HepG2 (cell line): ENCODE data around the gene VAMP5. TPM values are rescaled to one million over a fixed set of nuclear protein-coding genes. Genes with fewer than 3 reads are reported as not detected.

Experiments
- ATAC-seq: fragments of 200-7000 bp; cut with Tn5 transposase; 3 replicates; pipeline ENCODE4 v1.9.1; 2020; ENCODE audit warnings: mild to moderate bottlenecking, moderate library complexity
- BruUV-seq: library from RNA; stranded (reverse); fragments of 400-500 nt; replicated peaks from 2 replicates; lab custom pipeline; 2021; lab: Mats Ljungman, UMichigan
- CTCF ChIA-PET: fragments of 300-600 bp; formaldehyde crosslinking; extraction: SDS; loops from one replicate; lab custom pipeline; 2021; ENCODE audit warnings: low total read pairs, inconsistent platforms, low intra/inter-chr PET ratio; lab: Yijun Ruan, JAX
- POLR2A ChIA-PET: fragments of 350-600 bp; sonication (Branson Sonifier 250); formaldehyde crosslinking; loops from one replicate; lab custom pipeline; 2020; ENCODE audit warnings: antibody characterized with exemption, inconsistent platforms; lab: Yijun Ruan, JAX
- DNase-seq: peaks from one replicate; pipeline ENCODE4 v3.0.0-alpha.2; 2015; ENCODE audit warnings: low spot score
- FAIRE-seq: peaks from 3 replicates; lab custom pipeline; 2011; peaks lifted over from hg19 to GRCh38; lab: Jason Lieb, UNC
- H2AFZ ChIP-seq: one replicate; pipeline ENCODE4 v1.6.1; 2011; ENCODE audit warnings: low read length, inconsistent platforms
- H3K27ac ChIP-seq: fragments of 300-600 bp; 3 replicates; pipeline ENCODE4 v1.8.0; 2011; ENCODE audit warnings: mixed run types, mild to moderate bottlenecking, mixed read lengths, low read length, inconsistent platforms; ENCODE audit not compliant: insufficient read depth; ENCODE audit errors: extremely low read length
- H3K27me3 ChIP-seq, 2 experiments: fragments of 200-600 bp in 1 of 2; 2 replicates in 1 of 2; 3 replicates in 1 of 2; pipeline versions ENCODE4 v1.6.0 to v1.8.0; 2011; ENCODE audit warnings: low read length in 2 of 2, mild to moderate bottlenecking in 2 of 2, moderate library complexity in 2 of 2, inconsistent platforms in 1 of 2; ENCODE audit not compliant: insufficient read depth in 2 of 2, control insufficient read depth in 1 of 2
- H3K36me3 ChIP-seq, 2 experiments: fragments of 200-600 bp in 1 of 2; replicated peaks in 1 of 2; 2 replicates in 1 of 2; 3 replicates in 1 of 2; pipeline versions ENCODE4 v1.5.1 to v1.8.0; 2011; ENCODE audit warnings: low read length in 2 of 2, inconsistent platforms in 1 of 2; ENCODE audit not compliant: insufficient read depth in 2 of 2, control insufficient read depth in 1 of 2
- H3K4me1 ChIP-seq: 2 replicates; pipeline ENCODE4 v1.5.1; 2012; ENCODE audit warnings: low read length, inconsistent platforms; ENCODE audit not compliant: insufficient read depth
- H3K4me2 ChIP-seq: 2 replicates; pipeline ENCODE4 v1.6.0; 2011; ENCODE audit warnings: low read depth, low read length, inconsistent platforms
- H3K4me3 ChIP-seq, 3 experiments: fragments of 200-600 bp in 1 of 3; sonication (generic), shearing (Covaris generic) in 1 of 3; replicated peaks in 1 of 3; 2 replicates each; pipeline ENCODE4 v1.5.1; 2011 to 2016; ENCODE audit warnings: low read length in 3 of 3, inconsistent platforms in 2 of 3, low read depth in 2 of 3, mild to moderate bottlenecking in 2 of 3, control low read depth in 1 of 3, mixed read lengths in 1 of 3; ENCODE audit not compliant: insufficient read depth in 1 of 3
- H3K79me2 ChIP-seq: one replicate; pipeline ENCODE4 v1.6.1; 2011; ENCODE audit warnings: low read length, inconsistent platforms; ENCODE audit not compliant: insufficient read depth
- H3K9ac ChIP-seq: 2 replicates; pipeline ENCODE4 v1.6.0; 2011; ENCODE audit warnings: mild to moderate bottlenecking, low read depth, low read length, inconsistent platforms; ENCODE audit not compliant: insufficient read depth
- H3K9me3 ChIP-seq: 2 replicates; pipeline ENCODE4 v1.5.1; 2012; ENCODE audit warnings: mild to moderate bottlenecking, low read length
- H4K20me1 ChIP-seq: 2 replicates; pipeline ENCODE4 v1.6.0; 2011; ENCODE audit warnings: inconsistent platforms, mild to moderate bottlenecking, low read length, moderate library complexity; ENCODE audit not compliant: insufficient read depth
- BRF2 ChIP-seq: sonication (generic); formaldehyde crosslinking; IDR thresholded peaks from 2 replicates; pipeline ENCODE4 v1.8.1; 2022; ENCODE audit warnings: mild to moderate bottlenecking, missing genetic modification reagents
- FOXO1 ChIP-seq: sonication (generic); formaldehyde crosslinking; IDR thresholded peaks from 2 replicates; pipeline ENCODE4 v1.4.0; 2020; ENCODE audit warnings: missing genetic modification reagents
- MIER3 ChIP-seq: IDR thresholded peaks from 2 replicates; pipeline ENCODE4 v1.6.1; 2016; ENCODE audit warnings: missing compliant biosample characterization, borderline replicate concordance
- PHF5A ChIP-seq: IDR thresholded peaks from one replicate; pipeline ENCODE4 v1.6.1; 2018; ENCODE audit warnings: low read depth, missing genetic modification reagents; ENCODE audit not compliant: unreplicated experiment
- TBP ChIP-seq: sonication (generic); formaldehyde crosslinking; IDR thresholded peaks from 2 replicates; pipeline ENCODE4 v1.5.0; 2020; ENCODE audit warnings: missing genetic modification reagents
- ZBTB33 ChIP-seq: sonication (generic); formaldehyde crosslinking; IDR thresholded peaks from 2 replicates; pipeline ENCODE4 v1.4.0; 2020; ENCODE audit warnings: missing genetic modification reagents
- ZNF383 ChIP-seq: sonication (generic); formaldehyde crosslinking; IDR thresholded peaks from 2 replicates; pipeline ENCODE4 v1.4.0; 2020; ENCODE audit warnings: missing genetic modification reagents, mild to moderate bottlenecking, borderline replicate concordance
- ZNF660 ChIP-seq: sonication (generic); formaldehyde crosslinking; IDR thresholded peaks from 2 replicates; pipeline ENCODE4 v1.5.1; 2020; ENCODE audit warnings: mild to moderate bottlenecking, low read depth, missing genetic modification reagents, borderline replicate concordance
- WGBS: methylation state at CpG from one replicate; pipeline ENCODE4 v1.1.6; 2017; ENCODE audit warnings: low lambda C conversion rate; 5-methylcytosine and 5-hydroxymethylcytosine counted together
- in situ Hi-C: cut with HindIII; loops from 2 replicates; pipeline ENCODE4 v1.10.0; 2017; ENCODE audit warnings: low pct_unique_long_range_greater_than_20kb; ENCODE audit not compliant: extremely low pct_ligation_motif_present
- intact Hi-C: fragments of 100-400 bp; cut with micrococcal nuclease; formaldehyde crosslinking; loops from one replicate; pipeline ENCODE4 v1.10.0; 2022; ENCODE audit not compliant: unreplicated experiment
- polyA plus RNA-seq, 8 experiments: library from polyadenylated mRNA; depleted of rRNA in 3 of 8; stranded (reverse) in 7 of 8; unstranded in 1 of 8; fragments of >200 nt; fragmentation: Illumina TruSeq in 4 of 8; extraction: Trizol in 4 of 8; gene quantifications; 2 replicates each; pipeline versions ENCODE4 v1.2.1 to v1.2.3, GENCODE V29; 2011 to 2016; ENCODE audit warnings: low read depth in 4 of 8, missing spikeins in 1 of 8, mixed read lengths in 1 of 8; ENCODE audit not compliant: insufficient read depth in 1 of 8
- total RNA-seq, 5 experiments: library from RNA; depleted of rRNA; stranded (reverse); fragments of >200 nt; fragmentation: Illumina TruSeq; extraction: Trizol; gene quantifications; 2 replicates each; pipeline ENCODE4 v1.2.3, GENCODE V29; 2016; ENCODE audit warnings: low read depth in 1 of 5
- TF ChIP-seq, protein P1 (sequence below): fragments of 450-650 bp; IDR thresholded peaks from 2 replicates; pipeline ENCODE4 v1.6.1; 2017; ENCODE audit warnings: mild to moderate bottlenecking
- TF ChIP-seq, protein P2 (sequence below): sonication (generic); formaldehyde crosslinking; IDR thresholded peaks from 2 replicates; pipeline ENCODE4 v1.5.1; 2020; ENCODE audit warnings: missing genetic modification reagents, mild to moderate bottlenecking, borderline replicate concordance
- TF ChIP-seq, protein P3 (sequence below): sonication (generic); formaldehyde crosslinking; IDR thresholded peaks from 2 replicates; pipeline ENCODE4 v1.8.1; 2022; ENCODE audit warnings: low read depth, mild to moderate bottlenecking, missing genetic modification reagents
- TF ChIP-seq, protein P4 (sequence below): sonication (generic); formaldehyde crosslinking; IDR thresholded peaks from 2 replicates; pipeline ENCODE4 v1.4.0; 2020; ENCODE audit warnings: mild to moderate bottlenecking, low read depth, missing genetic modification reagents

VAMP5 gene
- total and polyA plus RNA-seq, 2 of the 13 experiments (the other 11 are each of a cell fraction or from before 2014, with no cell fraction given) = 7.2 to 56.7 TPM

GRCh38 chr2:85635011-85635410 lies 50.8 kb downstream of the VAMP5 start:
- Histone ChIP-seq H3K27ac (no peak overlapping the region), H3K4me2 (no peak overlapping the region), H2AFZ (no peak overlapping the region), H3K27me3 (no peaks in the 10 kb centered on the region), H3K9me3 (no peaks in the 10 kb centered on the region), H3K79me2 (peaks cover 8% of the 10 kb centered on the region), H3K36me3 (peaks cover 44 to 89% of the 10 kb centered on the region in 2 experiments), H3K4me1 (no peaks in the 10 kb centered on the region), H3K9ac (no peak overlapping the region), H4K20me1 (peaks cover 10% of the 10 kb centered on the region), H3K4me3 (no peak overlapping the region)
- POLR2A ChIA-PET = no interaction called here
- FAIRE-seq (no peak), ATAC-seq (no peak), DNase-seq (no peak)
- CTCF ChIA-PET = no interaction called here
- intact Hi-C loops (no loop called here), in situ Hi-C loops (no loop called here)
- no TSS peak for BruUV-seq
- TF ChIP-seq FOXO1 (CRISPR knock-in tag) = no peak
- TF ChIP-seq, protein P1, sequence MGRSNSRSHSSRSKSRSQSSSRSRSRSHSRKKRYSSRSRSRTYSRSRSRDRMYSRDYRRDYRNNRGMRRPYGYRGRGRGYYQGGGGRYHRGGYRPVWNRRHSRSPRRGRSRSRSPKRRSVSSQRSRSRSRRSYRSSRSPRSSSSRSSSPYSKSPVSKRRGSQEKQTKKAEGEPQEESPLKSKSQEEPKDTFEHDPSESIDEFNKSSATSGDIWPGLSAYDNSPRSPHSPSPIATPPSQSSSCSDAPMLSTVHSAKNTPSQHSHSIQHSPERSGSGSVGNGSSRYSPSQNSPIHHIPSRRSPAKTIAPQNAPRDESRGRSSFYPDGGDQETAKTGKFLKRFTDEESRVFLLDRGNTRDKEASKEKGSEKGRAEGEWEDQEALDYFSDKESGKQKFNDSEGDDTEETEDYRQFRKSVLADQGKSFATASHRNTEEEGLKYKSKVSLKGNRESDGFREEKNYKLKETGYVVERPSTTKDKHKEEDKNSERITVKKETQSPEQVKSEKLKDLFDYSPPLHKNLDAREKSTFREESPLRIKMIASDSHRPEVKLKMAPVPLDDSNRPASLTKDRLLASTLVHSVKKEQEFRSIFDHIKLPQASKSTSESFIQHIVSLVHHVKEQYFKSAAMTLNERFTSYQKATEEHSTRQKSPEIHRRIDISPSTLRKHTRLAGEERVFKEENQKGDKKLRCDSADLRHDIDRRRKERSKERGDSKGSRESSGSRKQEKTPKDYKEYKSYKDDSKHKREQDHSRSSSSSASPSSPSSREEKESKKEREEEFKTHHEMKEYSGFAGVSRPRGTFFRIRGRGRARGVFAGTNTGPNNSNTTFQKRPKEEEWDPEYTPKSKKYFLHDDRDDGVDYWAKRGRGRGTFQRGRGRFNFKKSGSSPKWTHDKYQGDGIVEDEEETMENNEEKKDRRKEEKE = no peak
- no peak for TF ChIP-seq ZNF383 (CRISPR knock-in tag)
- no peak for TF ChIP-seq ZBTB33 (CRISPR knock-in tag)
- TF ChIP-seq, protein P2, sequence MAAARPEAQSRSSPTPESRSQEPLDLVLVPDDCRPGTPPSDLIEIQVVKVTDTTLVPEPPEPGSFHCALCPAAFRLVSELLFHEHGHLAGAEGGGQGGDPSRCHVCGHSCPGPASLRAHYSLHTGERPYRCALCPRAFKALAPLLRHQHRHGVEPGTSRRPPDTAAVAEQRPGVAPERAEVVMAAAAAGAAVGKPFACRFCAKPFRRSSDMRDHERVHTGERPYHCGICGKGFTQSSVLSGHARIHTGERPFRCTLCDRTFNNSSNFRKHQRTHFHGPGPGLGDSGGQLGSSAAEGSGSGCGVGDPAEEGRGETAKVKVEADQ (CRISPR knock-in tag) = no peak
- TF ChIP-seq, protein P3, sequence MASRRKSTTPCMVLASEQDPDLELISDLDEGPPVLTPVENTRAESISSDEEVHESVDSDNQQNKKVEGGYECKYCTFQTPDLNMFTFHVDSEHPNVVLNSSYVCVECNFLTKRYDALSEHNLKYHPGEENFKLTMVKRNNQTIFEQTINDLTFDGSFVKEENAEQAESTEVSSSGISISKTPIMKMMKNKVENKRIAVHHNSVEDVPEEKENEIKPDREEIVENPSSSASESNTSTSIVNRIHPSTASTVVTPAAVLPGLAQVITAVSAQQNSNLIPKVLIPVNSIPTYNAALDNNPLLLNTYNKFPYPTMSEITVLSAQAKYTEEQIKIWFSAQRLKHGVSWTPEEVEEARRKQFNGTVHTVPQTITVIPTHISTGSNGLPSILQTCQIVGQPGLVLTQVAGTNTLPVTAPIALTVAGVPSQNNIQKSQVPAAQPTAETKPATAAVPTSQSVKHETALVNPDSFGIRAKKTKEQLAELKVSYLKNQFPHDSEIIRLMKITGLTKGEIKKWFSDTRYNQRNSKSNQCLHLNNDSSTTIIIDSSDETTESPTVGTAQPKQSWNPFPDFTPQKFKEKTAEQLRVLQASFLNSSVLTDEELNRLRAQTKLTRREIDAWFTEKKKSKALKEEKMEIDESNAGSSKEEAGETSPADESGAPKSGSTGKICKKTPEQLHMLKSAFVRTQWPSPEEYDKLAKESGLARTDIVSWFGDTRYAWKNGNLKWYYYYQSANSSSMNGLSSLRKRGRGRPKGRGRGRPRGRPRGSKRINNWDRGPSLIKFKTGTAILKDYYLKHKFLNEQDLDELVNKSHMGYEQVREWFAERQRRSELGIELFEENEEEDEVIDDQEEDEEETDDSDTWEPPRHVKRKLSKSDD (CRISPR knock-in tag) = no peak
- no peak for TF ChIP-seq ZNF660
- TF ChIP-seq MIER3 = no peak
- TF ChIP-seq PHF5A = no peak
- TF ChIP-seq, protein P4, sequence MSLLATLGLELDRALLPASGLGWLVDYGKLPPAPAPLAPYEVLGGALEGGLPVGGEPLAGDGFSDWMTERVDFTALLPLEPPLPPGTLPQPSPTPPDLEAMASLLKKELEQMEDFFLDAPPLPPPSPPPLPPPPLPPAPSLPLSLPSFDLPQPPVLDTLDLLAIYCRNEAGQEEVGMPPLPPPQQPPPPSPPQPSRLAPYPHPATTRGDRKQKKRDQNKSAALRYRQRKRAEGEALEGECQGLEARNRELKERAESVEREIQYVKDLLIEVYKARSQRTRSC (CRISPR knock-in tag) = no peak
- no peak for TF ChIP-seq TBP (CRISPR knock-in tag)
- no peak for TF ChIP-seq BRF2 (CRISPR knock-in tag)
- WGBS = 95% methylated on average over 8 of the region's 8 CpGs
